ENCODE measurements around the gene CCT8L2. TPM values are rescaled to one million over a fixed set of nuclear protein-coding genes. Genes with fewer than 3 reads are reported as not detected.
"Not testable (repeated sequence)": the region's sequence is repeated elsewhere in the genome, so short reads cannot be mapped to it uniquely, and the experiment has no call there.

CCT8L2 gene, protein sequence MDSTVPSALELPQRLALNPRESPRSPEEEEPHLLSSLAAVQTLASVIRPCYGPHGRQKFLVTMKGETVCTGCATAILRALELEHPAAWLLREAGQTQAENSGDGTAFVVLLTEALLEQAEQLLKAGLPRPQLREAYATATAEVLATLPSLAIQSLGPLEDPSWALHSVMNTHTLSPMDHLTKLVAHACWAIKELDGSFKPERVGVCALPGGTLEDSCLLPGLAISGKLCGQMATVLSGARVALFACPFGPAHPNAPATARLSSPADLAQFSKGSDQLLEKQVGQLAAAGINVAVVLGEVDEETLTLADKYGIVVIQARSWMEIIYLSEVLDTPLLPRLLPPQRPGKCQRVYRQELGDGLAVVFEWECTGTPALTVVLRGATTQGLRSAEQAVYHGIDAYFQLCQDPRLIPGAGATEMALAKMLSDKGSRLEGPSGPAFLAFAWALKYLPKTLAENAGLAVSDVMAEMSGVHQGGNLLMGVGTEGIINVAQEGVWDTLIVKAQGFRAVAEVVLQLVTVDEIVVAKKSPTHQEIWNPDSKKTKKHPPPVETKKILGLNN
- not detected for polyA plus RNA-seq (2012; ENCODE audit: low read depth, missing spikeins)

DNA sequence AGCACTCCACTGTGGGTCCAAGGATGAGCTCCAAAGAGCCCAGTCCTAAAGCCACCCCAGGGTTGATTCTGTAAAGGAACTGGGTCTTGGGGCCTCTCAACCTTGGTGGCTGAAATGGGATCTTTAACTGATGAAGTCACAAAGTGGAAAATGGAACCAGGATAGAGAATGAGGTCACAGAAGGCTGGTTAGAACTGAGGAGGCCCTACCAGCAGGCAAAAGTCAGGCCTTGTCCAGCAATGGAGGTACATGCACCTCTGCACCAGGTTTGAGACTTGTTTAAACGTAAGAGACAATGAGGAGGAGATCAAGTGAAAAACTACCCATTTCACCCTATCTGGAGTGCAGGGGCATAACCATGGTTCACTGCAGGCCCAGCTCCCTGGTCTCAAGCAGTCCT lies at the start of gene CCT8L2:
Gene CCT8L2, minus strand, starts transcription at position 101 of the 400 bp plus-strand sequence. CDS start 260 bp downstream, outside the sequence.
- FAIRE-seq; DNase-seq (ENCODE audit: insufficient read length, low spot score): not testable (repeated sequence)

DNA sequence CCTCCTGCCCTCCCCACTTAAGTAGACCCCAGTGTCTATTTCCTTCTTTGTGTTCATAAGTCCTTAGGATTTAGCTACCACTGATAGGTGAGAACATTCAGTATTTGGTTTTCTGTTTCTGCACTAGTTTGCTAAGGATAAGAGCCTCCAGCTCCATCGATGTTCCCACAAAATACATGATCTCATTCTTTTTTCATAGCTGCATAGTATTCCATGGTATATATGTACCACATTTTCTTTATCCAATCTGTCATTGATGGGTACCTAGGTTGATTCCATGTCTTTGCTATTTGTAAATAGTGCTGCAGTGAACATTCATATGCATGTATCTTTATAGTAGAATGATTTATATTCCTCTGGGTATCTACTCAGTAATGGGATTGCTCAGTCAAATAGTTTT lies 42.8 kb upstream of the CCT8L2 start:
- not testable (repeated sequence) for FAIRE-seq; DNase-seq (ENCODE audit: insufficient read length, low spot score)

DNA sequence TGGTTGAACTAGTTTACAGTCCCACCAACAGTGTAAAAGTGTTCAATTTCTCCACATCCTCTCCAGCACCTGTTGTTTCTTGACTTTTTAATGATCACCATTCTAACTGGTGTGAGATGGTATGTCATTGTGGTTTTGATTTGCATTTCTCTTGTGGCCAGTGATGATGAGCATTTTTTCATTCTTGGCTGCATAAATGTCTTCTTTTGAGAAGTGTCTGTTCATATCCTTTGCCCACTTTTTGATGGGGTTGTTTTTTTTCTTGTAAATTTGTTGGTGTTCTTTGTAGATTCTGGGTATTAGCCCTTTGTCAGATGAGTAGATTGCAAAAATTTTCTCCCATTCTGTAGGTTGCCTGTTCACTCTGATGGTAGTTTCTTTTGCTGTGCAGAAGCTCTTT lies 41.5 kb upstream of the CCT8L2 start:
- not testable (repeated sequence) for FAIRE-seq

DNA sequence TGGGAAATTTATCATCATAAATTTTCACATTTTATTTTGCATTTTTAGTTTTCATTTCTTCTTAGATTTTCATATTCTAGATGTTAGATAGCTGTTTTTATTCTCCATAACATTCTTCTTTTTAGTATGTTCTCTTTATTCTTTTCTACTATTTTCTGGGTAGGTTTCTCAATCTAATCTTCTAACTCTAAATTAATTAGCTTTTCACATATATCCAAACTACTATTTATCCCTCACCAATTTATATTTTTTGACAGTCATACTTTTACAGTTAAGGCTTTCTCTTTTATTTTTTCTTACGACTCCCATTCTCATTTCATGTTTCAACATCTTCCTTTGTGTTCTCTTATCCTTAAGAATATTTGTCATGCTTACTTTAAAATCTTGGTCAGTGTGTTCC lies 35.9 kb upstream of the CCT8L2 start:
- not testable (repeated sequence) for FAIRE-seq

More for the DNA sequence above, 41.5 kb upstream of the CCT8L2 start:
- DNase-seq (ENCODE audit: insufficient read length, low spot score), result not testable (repeated sequence)

DNA sequence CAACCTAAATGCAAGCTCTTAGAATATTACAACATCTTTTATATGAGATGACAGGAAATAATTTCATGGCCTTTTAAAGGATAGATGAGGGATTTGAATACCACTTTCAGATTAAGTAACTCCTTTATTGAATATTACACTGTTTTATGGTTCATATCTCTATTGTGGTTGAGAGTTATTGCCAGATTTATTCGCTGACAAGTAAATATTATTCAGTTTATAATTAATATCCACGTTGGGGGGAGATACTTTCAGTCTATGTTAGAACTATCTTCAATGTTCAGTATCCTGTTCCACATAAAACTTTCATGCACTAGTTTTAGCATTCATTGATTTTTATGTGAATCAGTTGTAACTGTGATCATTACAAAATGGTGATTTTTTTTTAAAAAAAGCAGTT lies 32.4 kb upstream of the CCT8L2 start:
- FAIRE-seq; DNase-seq (ENCODE audit: insufficient read length, low spot score): not testable (repeated sequence)

More for the DNA sequence above, 35.9 kb upstream of the CCT8L2 start:
- not testable (repeated sequence) for DNase-seq (ENCODE audit: insufficient read length, low spot score)

DNA sequence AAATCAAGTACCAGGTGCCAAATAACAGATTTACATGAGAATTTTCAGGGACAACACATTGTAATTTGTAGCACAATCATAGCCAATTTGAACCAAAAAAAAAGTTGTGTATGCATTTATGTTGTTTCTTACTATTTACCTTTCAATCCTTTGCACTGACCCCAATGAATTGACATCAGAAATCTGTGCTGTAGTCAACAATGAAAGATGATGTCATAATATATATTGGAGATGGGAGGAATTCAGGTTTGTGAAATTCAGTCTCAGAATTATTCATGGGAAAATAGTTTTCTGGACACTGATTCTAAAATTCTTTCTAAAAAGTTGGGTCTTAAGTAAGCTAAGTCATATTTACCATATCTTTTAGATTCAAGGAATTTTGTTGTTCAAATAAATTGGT lies 31.0 kb upstream of the CCT8L2 start:
- not testable (repeated sequence) for DNase-seq (ENCODE audit: insufficient read length, low spot score); FAIRE-seq

DNA sequence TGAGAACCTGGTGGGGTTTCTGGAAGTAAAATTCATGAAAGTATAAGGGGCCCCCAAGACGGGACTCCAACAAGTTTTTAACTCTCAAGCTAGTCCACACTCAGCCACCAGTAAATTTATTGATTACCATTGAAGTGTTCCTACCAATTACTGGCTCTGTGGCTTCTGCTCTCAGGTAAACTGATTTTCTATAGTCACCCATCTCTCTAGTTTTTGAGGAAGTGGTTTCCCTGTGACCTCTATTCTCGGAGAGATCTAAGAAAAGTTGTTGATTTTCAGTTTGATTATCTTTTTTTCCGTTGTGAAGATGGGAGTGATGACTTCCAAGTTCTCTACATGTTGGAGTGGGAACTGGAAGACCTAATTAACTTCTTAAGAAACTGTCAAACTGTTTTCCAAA lies 24.9 kb upstream of the CCT8L2 start:
- FAIRE-seq; DNase-seq (ENCODE audit: insufficient read length, low spot score): not testable (repeated sequence)

DNA sequence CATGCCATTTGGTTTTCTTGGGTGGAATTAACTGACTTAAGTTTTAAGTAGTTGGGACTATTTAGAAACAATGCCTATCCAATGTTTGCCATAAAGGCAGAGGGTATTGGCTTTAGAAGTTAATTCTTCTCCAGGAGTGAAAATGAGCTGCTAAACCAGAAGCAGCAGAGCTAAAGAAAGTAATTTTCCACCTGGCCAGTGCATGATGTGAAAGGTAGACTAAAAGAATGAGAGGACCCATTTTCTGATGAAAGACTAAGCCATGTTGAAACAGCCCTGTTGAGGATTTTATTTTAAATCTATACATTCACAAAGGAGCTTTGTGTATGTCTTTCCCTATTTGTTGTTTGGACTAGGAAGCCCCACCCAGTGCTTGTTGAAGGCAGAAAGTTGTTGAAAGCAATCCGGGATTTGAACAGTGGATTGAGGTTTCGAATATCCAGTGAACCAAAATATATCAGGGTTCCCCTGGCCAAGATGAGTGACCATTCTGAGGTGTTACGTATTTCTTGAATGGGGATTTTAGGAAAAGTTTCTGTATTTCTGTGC lies 23.9 kb upstream of the CCT8L2 start:
- not testable (repeated sequence) for FAIRE-seq; DNase-seq (ENCODE audit: insufficient read length, low spot score)

DNA sequence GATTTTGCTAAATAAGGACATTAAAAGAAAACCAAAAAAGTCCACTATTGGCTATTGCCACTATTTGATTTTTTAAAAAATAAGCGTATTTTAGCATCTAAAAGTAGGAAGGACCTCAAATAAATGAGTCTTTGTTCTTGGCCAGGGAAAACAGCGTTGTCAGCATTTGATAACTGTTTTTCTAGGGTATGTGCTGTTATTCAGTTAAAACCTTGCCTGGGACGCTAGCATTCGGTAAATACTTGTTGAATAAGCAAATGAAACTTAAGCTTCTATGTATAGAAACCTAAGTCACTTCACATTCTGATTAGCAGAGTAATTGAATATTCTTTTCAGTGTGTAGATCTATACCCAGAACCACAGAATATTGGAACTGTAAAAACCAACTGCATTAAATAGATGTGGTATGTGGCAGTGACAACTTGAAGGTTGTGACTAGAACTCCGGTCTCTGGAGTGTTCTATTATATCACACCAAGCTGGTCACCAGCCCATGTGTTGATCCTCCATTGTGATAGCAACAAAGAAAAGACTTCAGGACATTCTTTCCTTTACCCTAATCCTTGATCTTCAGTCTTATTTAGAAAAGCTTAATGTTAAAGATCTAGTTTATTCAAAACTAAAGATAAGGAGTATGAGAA lies 23.1 kb upstream of the CCT8L2 start:
- FAIRE-seq; DNase-seq (ENCODE audit: insufficient read length, low spot score): not testable (repeated sequence)

DNA sequence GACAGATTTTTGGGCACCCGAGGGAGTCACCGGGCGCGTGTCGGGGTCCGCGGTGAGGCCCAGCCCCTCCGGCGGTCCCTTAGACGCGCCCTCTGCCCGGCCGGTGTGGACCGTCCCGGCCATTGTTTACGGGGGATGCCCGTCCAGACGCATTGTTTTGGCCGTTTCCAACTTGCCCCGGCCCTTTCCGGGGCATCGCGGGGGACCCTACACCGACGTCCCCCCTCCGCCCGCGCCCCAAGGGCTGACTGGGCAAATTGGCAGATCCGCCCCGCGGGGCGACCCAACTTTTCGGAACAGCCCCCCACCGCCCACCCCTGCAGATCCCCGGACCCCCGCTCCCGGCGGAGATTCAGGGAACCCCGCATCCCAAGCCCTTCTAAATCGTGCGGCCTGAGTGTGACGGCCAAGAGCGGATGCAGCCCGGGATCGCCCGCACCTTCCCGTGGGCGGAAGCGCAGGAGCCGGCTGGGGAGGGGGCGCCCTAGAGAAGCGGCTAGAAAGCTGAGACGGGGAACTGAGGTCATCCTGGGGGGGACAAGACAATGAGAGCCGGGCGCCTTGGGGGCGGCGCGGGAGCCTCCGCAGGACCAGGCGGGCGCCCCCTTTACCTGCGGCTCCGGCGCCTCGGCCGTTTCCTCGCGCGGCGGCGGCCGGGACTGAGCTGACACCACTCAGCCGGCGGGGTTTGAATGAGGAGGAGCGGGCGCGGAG lies 17.1 kb upstream of the CCT8L2 start:
- TF ChIP-seq SPI1 (IDR thresholded peaks at IDR 0.05; ENCODE audit: low read depth, low read length), result no peak
- no peak for TF ChIP-seq POLR2AphosphoS5 (IDR thresholded peaks at IDR 0.05; ENCODE audit: low read depth, low read length)
- no peak for TF ChIP-seq PAX5 (IDR thresholded peaks at IDR 0.05; ENCODE audit: insufficient read depth, low read length, severe bottlenecking)
- TF ChIP-seq POLR2A (IDR thresholded peaks at IDR 0.05; ENCODE audit: low read depth, low read length), result no peak
- TF ChIP-seq POU2F2 (IDR thresholded peaks at IDR 0.05; ENCODE audit: low read depth, low read length), result no peak
- no peak for TF ChIP-seq TAF1 (IDR thresholded peaks at IDR 0.05; ENCODE audit: low read depth, low read length)
- DNase-seq (ENCODE audit: insufficient read length, low spot score) (no peak), FAIRE-seq (no peak)

DNA sequence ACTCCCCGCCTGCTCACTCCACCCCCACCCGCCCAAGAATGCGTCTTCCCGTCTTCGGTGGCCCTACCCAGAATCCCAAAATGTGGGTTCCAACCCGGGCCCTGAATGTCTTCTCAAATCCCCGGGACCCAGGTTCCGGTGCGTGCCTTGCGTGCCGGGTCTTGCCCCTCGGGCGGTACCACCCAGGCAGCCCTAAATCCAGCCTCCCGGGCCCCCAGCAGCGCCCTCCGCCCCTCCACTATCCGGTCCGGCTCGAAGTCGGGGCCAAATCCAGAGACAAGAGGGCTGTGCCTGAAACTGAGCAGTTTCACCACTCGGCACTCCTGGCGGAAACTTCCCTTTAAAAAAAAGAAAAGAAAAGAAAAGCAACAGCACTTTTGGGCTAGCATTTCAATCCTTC lies 16.3 kb upstream of the CCT8L2 start:
- FAIRE-seq (no peak), DNase-seq (ENCODE audit: insufficient read length, low spot score) (no peak)
- TF ChIP-seq POLR2A (IDR thresholded peaks at IDR 0.05; ENCODE audit: low read depth, low read length), result no peak
- TF ChIP-seq PAX5 (IDR thresholded peaks at IDR 0.05; ENCODE audit: insufficient read depth, low read length, severe bottlenecking), result no peak
- no peak for TF ChIP-seq SPI1 (IDR thresholded peaks at IDR 0.05; ENCODE audit: low read depth, low read length)
- no peak for TF ChIP-seq POU2F2 (IDR thresholded peaks at IDR 0.05; ENCODE audit: low read depth, low read length)
- TF ChIP-seq TAF1 (IDR thresholded peaks at IDR 0.05; ENCODE audit: low read depth, low read length), result no peak
- no peak for TF ChIP-seq POLR2AphosphoS5 (IDR thresholded peaks at IDR 0.05; ENCODE audit: low read depth, low read length)

DNA sequence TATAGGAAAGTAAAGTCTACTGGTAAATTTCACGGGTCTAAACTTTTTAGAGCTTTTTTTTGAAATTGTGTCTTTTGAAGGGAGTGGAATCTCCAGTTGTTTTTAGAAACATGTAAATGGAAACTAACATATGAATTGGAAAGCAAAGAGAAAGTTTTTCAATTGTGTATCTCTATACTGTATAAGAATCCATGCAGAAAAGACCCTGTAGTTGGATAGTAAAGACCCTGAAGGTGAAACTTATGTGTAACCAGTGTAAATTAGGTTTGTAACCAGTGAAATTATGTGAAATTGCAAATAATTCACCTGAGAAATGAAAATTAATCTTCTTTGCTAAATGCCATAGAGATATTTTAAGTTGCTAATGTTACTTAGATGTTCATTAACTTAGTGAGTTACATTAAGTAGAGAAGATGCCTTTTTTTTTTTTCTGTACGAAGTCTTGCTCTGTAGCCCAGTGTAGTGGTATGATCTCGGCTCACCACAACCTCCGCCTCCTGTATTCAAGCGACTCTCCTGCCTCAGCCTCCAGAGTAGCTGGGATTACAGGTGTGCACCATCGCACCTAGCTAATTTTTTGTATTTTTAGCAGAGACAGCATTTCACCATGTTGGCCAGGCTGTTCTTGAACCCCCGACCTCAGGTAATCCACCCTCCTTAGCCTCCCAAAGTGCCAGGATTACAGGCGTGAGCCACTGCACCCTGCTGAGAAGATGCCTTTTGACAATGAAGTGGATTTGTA lies 11.8 kb upstream of the CCT8L2 start:
- not testable (repeated sequence) for DNase-seq (ENCODE audit: insufficient read length, low spot score); FAIRE-seq

DNA sequence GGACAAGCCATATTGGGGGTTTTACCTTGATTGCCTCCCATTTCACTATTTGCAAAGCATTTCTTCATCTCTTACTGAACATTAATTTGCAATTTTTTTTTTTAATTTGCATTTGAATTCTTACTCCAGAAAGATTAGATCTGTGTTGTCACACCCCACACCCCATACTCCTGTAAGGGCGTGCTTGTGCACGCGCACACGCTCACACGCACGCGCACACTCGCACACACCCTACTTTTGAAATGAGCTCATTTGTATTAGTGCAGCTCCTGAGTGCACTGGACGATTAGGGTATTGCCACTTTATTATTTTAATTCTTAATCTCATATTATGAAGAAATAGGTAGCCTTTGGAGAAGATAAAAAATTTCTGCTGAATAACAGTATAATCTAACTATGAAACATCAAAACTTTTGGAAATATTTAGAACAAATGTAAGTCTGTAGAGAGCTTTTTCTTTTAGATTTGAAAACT lies 11.2 kb upstream of the CCT8L2 start:
- DNase-seq (ENCODE audit: insufficient read length, low spot score), result not testable (repeated sequence)
- FAIRE-seq, result peak; percentile 50

All from GM12891 (cell line).